GM12873 (cell line): Measurements from ENCODE around the gene PGR.

Experiments used
- TF ChIP-seq, protein P1 (sequence below): IDR thresholded peaks from 2 replicates; pipeline ENCODE4 v1.5.1; 2012; ENCODE audit warnings: low read depth, mild to moderate bottlenecking, moderate library complexity, low read length, control low read depth; ENCODE audit not compliant: insufficient read depth; ENCODE audit errors: missing control alignments

The PGR gene

DNA sequence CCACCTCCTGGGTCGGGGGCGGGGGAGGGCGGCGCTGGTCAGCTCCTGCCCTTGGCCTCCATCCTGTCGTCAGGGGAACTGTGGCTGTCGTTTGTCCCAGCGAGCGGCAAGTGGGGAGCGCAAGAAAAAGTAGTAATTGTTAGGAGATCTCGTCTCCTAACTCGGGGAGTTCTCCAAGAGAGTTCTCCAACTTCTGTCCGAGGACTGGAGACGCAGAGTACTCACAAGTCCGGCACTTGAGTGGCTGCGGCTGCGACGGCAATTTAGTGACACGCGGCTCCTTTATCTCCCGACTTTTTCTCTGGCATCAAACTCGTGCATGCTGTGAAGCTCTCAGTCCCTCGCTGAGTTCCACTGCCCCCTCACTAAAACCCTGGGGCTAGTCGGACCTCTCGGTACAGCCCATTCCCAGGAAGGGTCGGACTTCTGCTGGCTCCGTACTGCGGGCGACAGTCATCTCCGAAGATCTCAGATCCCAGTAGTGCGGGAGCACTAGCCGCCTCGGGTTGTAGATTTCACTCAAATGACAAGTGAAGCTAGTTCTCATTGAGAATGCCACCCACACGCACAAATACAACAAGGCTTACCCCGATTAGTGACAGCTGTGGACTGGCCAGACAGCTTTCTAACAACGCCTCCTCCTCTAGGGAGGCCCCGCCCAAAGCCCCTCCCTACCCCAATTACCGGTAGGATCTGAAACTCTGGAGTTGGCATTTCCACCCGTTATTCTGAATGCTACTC, at the start of gene PGR:
PGR (minus strand) TSS at position 611 of the 741 bp plus-strand sequence. CDS start 743 bp downstream, outside the sequence.
- TF ChIP-seq, protein P1, sequence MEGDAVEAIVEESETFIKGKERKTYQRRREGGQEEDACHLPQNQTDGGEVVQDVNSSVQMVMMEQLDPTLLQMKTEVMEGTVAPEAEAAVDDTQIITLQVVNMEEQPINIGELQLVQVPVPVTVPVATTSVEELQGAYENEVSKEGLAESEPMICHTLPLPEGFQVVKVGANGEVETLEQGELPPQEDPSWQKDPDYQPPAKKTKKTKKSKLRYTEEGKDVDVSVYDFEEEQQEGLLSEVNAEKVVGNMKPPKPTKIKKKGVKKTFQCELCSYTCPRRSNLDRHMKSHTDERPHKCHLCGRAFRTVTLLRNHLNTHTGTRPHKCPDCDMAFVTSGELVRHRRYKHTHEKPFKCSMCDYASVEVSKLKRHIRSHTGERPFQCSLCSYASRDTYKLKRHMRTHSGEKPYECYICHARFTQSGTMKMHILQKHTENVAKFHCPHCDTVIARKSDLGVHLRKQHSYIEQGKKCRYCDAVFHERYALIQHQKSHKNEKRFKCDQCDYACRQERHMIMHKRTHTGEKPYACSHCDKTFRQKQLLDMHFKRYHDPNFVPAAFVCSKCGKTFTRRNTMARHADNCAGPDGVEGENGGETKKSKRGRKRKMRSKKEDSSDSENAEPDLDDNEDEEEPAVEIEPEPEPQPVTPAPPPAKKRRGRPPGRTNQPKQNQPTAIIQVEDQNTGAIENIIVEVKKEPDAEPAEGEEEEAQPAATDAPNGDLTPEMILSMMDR: no peak

DNA sequence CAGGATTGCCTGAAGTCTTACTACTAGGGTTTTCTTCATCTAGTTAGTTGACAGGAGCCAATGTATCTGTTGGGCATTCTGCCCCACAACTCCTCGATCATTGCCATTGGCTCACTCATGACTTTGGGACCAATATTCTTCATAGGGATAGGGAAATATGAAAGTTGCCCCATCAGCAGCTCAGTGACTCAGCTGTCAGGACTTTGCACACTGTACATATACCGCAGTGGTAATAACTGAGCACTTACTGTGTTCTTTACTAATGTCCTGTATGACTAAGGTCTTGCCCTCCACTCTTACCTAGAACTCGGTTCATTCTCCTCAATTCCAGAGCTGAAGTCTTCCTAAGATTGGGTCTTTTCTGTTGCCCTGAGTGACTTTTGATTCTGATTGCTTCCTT, 46.8 kb upstream of the PGR start:
- TF ChIP-seq, protein P1: no peak

DNA sequence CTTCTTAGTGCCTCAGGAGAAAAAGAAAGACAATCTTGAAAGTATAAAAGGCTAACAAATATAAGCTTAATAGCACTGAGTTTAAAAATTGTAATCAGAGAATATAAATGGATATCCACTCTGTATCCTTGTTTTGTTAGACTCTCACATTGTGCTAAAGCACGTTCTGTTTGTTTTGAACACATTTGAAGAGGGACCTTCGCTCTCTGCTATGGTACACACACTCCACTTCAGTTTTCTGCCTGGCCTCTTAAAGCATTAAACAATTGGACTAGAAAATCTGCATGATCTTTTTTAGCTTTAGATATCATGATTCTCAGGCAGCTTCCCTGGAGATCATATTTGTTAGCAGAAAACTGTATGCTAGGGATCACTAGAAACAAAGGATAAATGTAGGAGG, 40.3 kb upstream of the PGR start:
- TF ChIP-seq, protein P1: no peak

DNA sequence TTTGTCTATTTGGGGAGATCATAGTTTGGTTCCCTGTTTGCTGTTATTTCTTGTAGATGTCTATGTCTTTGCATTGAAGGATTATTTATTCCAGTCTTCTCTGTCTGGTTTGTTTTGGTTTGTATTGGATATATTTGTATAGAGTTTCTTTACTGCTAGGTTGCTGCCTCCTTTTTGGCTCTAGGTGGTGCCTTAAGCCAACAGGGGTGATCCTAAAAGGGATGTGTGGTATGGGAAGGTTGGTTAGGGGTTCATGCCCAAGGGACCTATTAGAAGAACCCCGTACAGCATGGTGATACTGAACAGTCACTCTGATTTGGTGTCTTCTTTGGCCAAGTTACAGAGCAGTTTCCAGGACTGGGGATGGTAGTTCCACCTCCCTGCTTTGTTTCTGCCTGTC, 36.4 kb upstream of the PGR start:
- TF ChIP-seq, protein P1: no peak

DNA sequence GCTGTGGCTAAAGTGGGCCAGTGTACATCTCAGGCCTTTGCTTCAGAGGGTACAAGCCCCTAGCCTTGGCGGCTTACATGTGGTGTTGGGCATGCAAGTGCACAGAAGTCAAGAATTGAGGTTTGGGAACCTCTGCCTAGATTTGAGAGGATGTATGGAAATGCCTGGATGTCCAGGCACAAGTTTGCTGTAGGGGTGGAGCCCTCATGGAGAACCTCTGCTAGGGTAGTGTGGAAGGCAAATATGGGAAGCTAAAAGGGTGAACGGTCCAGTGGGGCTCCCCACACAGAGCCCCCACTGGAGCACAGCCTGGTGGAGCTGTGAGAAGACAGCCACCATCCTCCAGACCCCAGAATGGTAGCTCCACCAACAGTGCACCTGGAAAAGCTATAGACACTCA, 28.5 kb upstream of the PGR start:
- TF ChIP-seq, protein P1: no peak

DNA sequence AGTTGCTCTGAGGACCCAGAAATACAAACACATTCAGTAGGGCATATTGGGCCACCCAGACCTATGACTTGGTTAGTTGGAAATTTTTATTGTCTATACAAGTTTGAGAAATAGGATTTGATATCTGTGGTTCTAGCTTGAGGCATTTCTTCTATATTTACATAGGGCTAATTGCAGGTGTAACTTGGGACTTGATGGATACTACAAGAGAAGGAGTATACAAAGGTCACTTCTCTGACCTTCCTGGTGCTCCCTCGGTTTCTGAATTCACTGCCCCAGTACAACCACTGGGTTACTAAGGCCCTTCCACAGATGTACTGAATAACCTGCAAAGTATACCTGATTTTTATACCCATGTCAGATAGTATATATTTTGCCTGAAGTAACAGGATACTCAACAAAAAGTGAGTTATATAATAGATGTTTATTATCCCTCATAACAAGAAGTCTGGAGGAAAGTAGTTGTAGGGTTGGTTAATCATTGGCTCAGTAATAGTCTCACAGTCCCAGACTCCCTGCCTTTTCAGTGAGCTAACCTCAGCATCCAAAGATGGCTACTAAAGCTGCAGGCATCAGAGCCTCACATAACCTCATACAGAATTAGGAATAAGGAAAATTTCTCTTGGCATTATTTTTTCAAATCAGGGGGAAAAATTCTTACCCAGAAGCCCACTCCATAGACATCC, 8.8 kb upstream of the PGR start:
- TF ChIP-seq, protein P1: no peak

DNA sequence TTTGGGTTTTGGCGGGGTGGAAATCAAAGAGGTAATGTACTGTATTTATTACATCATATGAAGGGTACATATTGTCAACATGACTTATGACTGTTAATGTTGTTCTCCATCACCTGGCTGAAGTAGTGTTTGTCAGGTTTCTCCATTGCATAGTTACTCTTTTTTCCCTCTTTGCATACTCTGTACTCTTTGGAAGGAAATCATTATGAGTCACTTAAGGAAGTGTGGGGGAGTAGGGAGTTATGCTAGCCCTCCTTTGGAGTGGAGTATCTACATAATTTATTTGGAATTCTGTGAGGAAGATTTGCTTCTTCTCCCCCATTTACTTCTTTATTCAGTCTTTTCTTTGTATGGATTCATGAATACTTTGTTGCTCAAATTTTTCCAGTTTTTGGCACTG, 3.6 kb upstream of the PGR start:
- TF ChIP-seq, protein P1: no peak
